ENCODE data around the gene LGR6. TPM values are rescaled to one million over a fixed set of nuclear protein-coding genes. Genes with fewer than 3 reads are reported as not detected.
A peak's percentile ranks its signal among the peaks of the same experiment; 100 is the strongest.

LGR6 gene
- total RNA-seq, 2 donors from 2014 or later: 1.3 to 1.6 TPM

DNA sequence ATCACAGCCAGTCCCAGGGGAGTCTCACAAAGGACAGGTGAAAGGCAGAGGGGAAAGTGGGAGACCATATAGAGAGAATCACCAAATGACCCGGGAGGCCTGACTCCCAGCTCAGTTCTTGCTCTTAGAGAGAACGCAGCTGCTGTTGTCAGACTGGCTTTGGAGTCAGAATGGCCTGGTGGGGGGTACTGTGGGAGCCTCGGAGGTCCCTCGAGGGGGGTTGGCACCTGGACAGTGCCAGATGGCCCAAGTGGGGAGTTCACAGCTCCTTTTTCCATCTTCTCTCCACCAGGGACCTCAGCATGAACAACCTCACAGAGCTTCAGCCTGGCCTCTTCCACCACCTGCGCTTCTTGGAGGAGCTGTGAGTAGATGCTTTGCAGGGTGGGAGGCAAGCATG is 31.5 kb downstream of the LGR6 start:
- no peaks in the 10 kb centered on the region for H3K9me3 ChIP-seq
- H3K36me3 ChIP-seq: no peaks in the 10 kb centered on the region
- H3K27ac ChIP-seq: no peak overlapping the region
- intact Hi-C loops (cut with DNase I): no loop called here
- peaks cover 5% of the 10 kb centered on the region for H3K4me1 ChIP-seq
- DNase-seq: no peak
- TF ChIP-seq, protein P1, sequence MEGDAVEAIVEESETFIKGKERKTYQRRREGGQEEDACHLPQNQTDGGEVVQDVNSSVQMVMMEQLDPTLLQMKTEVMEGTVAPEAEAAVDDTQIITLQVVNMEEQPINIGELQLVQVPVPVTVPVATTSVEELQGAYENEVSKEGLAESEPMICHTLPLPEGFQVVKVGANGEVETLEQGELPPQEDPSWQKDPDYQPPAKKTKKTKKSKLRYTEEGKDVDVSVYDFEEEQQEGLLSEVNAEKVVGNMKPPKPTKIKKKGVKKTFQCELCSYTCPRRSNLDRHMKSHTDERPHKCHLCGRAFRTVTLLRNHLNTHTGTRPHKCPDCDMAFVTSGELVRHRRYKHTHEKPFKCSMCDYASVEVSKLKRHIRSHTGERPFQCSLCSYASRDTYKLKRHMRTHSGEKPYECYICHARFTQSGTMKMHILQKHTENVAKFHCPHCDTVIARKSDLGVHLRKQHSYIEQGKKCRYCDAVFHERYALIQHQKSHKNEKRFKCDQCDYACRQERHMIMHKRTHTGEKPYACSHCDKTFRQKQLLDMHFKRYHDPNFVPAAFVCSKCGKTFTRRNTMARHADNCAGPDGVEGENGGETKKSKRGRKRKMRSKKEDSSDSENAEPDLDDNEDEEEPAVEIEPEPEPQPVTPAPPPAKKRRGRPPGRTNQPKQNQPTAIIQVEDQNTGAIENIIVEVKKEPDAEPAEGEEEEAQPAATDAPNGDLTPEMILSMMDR (IDR thresholded peaks at IDR 0.05): no peak
- no peaks in the 10 kb centered on the region for H3K27me3 ChIP-seq
- H3K4me3 ChIP-seq: no peak overlapping the region
- H3K9ac ChIP-seq (ENCODE audit: low read depth in 2 of 2, low read length in 2 of 2): no peak overlapping the region

DNA sequence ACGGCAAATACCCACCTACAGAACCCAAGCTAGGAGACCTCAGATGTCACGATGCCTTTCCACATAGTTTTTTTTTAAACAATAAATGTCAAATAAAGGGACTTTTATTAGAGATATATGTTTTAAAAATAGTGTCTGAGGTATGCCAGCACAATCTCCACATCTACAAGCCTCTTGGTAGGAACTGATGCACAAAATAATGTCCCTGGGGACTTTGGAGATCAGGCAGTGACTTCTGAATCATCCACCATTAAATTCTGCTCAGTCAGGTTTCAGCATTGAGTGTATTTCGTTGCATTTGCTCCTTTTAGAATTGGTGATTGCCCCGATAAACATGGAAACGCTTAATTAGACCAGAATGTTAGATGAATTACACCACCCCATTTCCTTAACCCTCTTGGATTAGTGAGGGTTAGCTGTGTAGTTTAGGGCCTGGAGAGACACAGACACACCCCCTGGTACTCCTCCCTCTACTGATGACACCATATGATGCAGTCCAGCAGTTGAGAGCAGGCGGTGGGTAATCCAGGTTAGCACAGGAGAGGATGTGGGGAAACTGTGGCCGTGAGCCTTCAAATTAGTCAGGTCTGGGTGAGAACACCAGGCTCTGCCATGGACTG is 33.6 kb downstream of the LGR6 start:
- Histone ChIP-seq H3K27me3 (no peaks in the 10 kb centered on the region), H3K9me3 (no peaks in the 10 kb centered on the region), H3K36me3 (no peaks in the 10 kb centered on the region), H3K4me3 (no peak overlapping the region), H3K4me1 (peaks cover 5% of the 10 kb centered on the region), H3K27ac (no peak overlapping the region), H3K9ac (ENCODE audit: low read depth in 2 of 2, low read length in 2 of 2) (peak overlapping the region in 1 of 2 donors; percentile 41)
- TF ChIP-seq, protein P1 (IDR thresholded peaks at IDR 0.05): no peak
- DNase-seq: no peak
- intact Hi-C loops (cut with DNase I): no loop called here

DNA sequence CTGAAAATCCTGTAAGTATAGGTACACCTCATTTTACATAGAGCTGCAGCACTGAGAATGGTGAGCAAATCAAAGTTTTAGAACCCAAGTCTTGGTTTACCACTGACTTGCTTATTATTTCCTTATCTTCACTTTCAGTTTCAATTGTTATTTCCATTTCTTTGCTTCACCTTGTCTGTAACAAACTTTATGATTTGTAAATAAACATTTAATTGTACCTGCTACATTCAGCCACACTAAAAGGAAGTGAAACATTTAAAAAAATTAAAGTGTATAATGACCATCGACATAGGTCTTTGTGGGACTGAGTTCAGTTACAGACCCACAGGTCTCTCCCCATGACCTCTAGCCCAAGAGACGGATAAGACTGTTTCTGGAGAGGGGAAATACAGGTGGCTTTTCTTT is 34.4 kb downstream of the LGR6 start:
- H3K9me3 ChIP-seq: no peaks in the 10 kb centered on the region
- no peak for DNase-seq
- intact Hi-C loops (cut with DNase I): no loop called here
- H3K4me1 ChIP-seq: peaks cover 5% of the 10 kb centered on the region
- TF ChIP-seq, protein P1 (IDR thresholded peaks at IDR 0.05): no peak
- no peak overlapping the region for H3K4me3 ChIP-seq
- no peaks in the 10 kb centered on the region for H3K36me3 ChIP-seq
- H3K27ac ChIP-seq: peak overlapping the region; percentile 76
- peak overlapping the region in 1 of 2 donors; percentile 1 for H3K9ac ChIP-seq (ENCODE audit: low read depth in 2 of 2, low read length in 2 of 2)
- no peaks in the 10 kb centered on the region for H3K27me3 ChIP-seq

DNA sequence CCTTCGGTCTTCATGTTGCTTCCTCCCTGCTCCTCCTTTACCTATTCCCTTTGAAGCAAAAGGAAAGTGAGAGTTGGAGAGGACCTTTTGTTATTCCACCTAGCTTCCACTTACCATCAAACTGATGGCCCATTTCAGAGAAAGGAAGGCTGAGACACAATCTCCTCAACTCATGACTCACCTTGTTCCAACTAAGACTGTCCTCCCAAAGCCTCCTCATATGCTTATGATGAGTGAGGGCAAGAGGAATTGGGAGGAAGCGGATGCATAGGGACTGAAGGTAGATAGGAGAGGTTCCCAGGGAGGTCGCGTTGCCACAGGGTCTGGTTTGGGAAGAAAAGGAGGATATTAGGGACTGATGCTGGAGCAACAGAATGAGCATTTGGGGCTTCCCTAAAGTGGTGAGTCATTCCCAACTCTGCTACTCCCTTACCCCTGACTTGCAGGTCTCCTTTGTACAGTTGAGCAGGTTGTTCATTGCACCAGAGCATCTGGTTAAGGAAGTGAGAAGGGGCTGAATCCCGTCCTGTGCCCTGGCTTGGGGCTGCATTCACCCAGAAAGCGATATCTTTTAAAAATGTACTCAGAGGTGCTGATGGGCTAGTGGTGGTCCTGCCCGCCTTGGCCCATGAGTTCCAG is 35.0 kb downstream of the LGR6 start:
- no peaks in the 10 kb centered on the region for H3K9me3 ChIP-seq
- H3K27me3 ChIP-seq: no peaks in the 10 kb centered on the region
- H3K36me3 ChIP-seq: no peaks in the 10 kb centered on the region
- H3K27ac ChIP-seq: peak overlapping the region; percentile 76
- peak overlapping the region in 1 of 2 donors; percentile 1 for H3K9ac ChIP-seq (ENCODE audit: low read depth in 2 of 2, low read length in 2 of 2)
- DNase-seq: no peak
- peaks cover 5% of the 10 kb centered on the region for H3K4me1 ChIP-seq
- intact Hi-C loops (cut with DNase I): no loop called here
- H3K4me3 ChIP-seq: no peak overlapping the region
- TF ChIP-seq, protein P1 (IDR thresholded peaks at IDR 0.05): no peak

DNA sequence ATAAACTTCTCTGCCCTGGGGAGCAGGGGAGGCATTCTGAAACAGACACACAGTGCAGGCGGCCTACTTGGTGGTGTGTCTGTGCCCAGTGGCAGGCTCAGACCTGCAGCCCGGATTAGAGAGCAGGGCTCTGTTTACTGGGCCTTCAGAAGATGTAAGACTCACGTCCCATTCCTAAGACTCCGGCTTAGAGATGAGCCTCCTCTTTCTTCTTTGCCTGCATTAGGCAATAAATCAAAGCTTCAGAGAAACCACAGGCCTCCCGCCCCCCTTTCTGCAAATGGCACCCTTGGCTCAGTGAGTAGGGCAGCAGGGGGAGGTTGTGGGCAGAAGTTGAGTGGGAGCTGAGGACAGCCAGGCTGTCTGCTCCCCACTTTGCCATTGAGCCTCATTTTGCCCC is 35.8 kb downstream of the LGR6 start:
- Histone ChIP-seq H3K4me1 (peaks cover 5% of the 10 kb centered on the region), H3K9me3 (no peaks in the 10 kb centered on the region), H3K9ac (ENCODE audit: low read depth in 2 of 2, low read length in 2 of 2) (no peak overlapping the region), H3K27ac (no peak overlapping the region), H3K27me3 (no peaks in the 10 kb centered on the region), H3K4me3 (no peak overlapping the region), H3K36me3 (no peaks in the 10 kb centered on the region)
- TF ChIP-seq, protein P1 (IDR thresholded peaks at IDR 0.05): no peak
- no peak for DNase-seq
- intact Hi-C loops (cut with DNase I): no loop called here
